ENCODE results near the gene GLDN. TPM values are rescaled to one million over a fixed set of nuclear protein-coding genes. Genes with fewer than 3 reads are reported as not detected.

The GLDN gene
- total and polyA plus RNA-seq, 10 of the 15 experiments (the other 5 are each of a cell fraction or from before 2014, with no cell fraction given): 0.13 TPM; not detected in 9

GRCh38 chr15:51313074-51313393, 28.4 kb upstream of the GLDN start:
- RAD21 ChIA-PET (ENCODE audit: unreplicated experiment): no interaction called here
- Histone ChIP-seq H3K27me3 (replicated peaks in 1 of 2; ENCODE audit: control insufficient read depth in 2 of 2, insufficient read depth in 2 of 2, low read length in 1 of 2) (peaks cover 0 to 10% of the 10 kb centered on the region in 2 experiments; a peak in 2 of 4 replicates), H3K4me1 (ENCODE audit: control insufficient read depth, insufficient read depth, low read length) (no peaks in the 10 kb centered on the region), H4K20me1 (ENCODE audit: control insufficient read depth, insufficient read depth) (no peaks in the 10 kb centered on the region; the same call in 1 of the 2 replicates), H3K27ac (ENCODE audit: control insufficient read depth, insufficient read depth) (no peak overlapping the region), H3K4me2 (ENCODE audit: control insufficient read depth, insufficient read depth) (no peak overlapping the region), H3K9ac (ENCODE audit: control insufficient read depth, insufficient read depth, low read length) (no peak overlapping the region), H2AFZ (ENCODE audit: control insufficient read depth, low read depth, low read length) (no peak overlapping the region), H3K79me2 (ENCODE audit: control insufficient read depth, insufficient read depth, low read length) (no peaks in the 10 kb centered on the region), H3K9me3 (replicated peaks; ENCODE audit: control insufficient read depth, insufficient read depth, low read length) (no peaks in the 10 kb centered on the region), H3K4me3 (no peak overlapping the region), H3K36me3 (ENCODE audit: control insufficient read depth in 2 of 2, insufficient read depth in 2 of 2, low read length in 1 of 2) (no peaks in the 10 kb centered on the region)
- FAIRE-seq (no peak), DNase-seq (ENCODE audit: low read depth, low spot score) (no peak), ATAC-seq (no peak)
- BruUV-seq (replicated peaks): no TSS peak
- intact Hi-C loops (cut with micrococcal nuclease; ENCODE audit: unreplicated experiment): no loop called here
- no peak for TF ChIP-seq CEBPZ (IDR thresholded peaks at IDR 0.05; ENCODE audit: low read depth, low read length)
- TF ChIP-seq BMI1 (IDR thresholded peaks at IDR 0.05; ENCODE audit: borderline replicate concordance): no peak
- in situ Hi-C loops (cut with MboI): no loop called here
- POLR2A ChIA-PET: no interaction called here
- CTCF ChIA-PET: no interaction called here
- SMC1A ChIA-PET (ENCODE audit: uncharacterized antibody, unreplicated experiment): interaction anchor here (0.9 kb wide), 1 partner anchor 86 kb away, joined by 3 read pairs; no protein-coding TSS in a partner anchor

GRCh38 chr15:51313644-51314280, 27.7 kb upstream of the GLDN start:
- no peaks in the 10 kb centered on the region for H3K9me3 ChIP-seq (replicated peaks; ENCODE audit: control insufficient read depth, insufficient read depth, low read length)
- H3K27ac ChIP-seq (ENCODE audit: control insufficient read depth, insufficient read depth): no peak overlapping the region
- TF ChIP-seq BCL11A (IDR thresholded peaks at IDR 0.05; ENCODE audit: low read depth, low read length) (no peak), SREBF2 (IDR thresholded peaks at IDR 0.05; ENCODE audit: low read length) (no peak), KDM1A (IDR thresholded peaks at IDR 0.05; ENCODE audit: borderline replicate concordance) (no peak), FOXK2 (IDR thresholded peaks at IDR 0.05) (no peak), BMI1 (IDR thresholded peaks at IDR 0.05; ENCODE audit: borderline replicate concordance) (no peak), EGR1 (IDR thresholded peaks at IDR 0.05; ENCODE audit: borderline replicate concordance in 1 of 2, low read depth in 2 of 2, low read length in 2 of 2) (no peak)
- ChIA-PET SMC1A (ENCODE audit: uncharacterized antibody, unreplicated experiment) (no interaction called here), POLR2A (no interaction called here), RAD21 (ENCODE audit: unreplicated experiment) (no interaction called here), CTCF (no interaction called here)
- no peak overlapping the region for H3K9ac ChIP-seq (ENCODE audit: control insufficient read depth, insufficient read depth, low read length)
- no peaks in the 10 kb centered on the region for H3K36me3 ChIP-seq (ENCODE audit: control insufficient read depth in 2 of 2, insufficient read depth in 2 of 2, low read length in 1 of 2)
- WGBS (ENCODE audit: insufficient coverage, insufficient replicate concordance, low lambda C conversion rate, missing lambda C conversion rate): 32% methylated on average over 10 of the region's 10 CpGs
- no peaks in the 10 kb centered on the region for H4K20me1 ChIP-seq (ENCODE audit: control insufficient read depth, insufficient read depth)
- peaks cover 0 to 8% of the 10 kb centered on the region in 2 experiments; a peak in 2 of 4 replicates for H3K27me3 ChIP-seq (replicated peaks in 1 of 2; ENCODE audit: control insufficient read depth in 2 of 2, insufficient read depth in 2 of 2, low read length in 1 of 2)
- H3K4me3 ChIP-seq: no peak overlapping the region
- no peak for DNase-seq (ENCODE audit: low read depth, low spot score)
- intact Hi-C loops (cut with micrococcal nuclease; ENCODE audit: unreplicated experiment) (no loop called here), in situ Hi-C loops (cut with MboI) (no loop called here)
- no peak overlapping the region for H2AFZ ChIP-seq (ENCODE audit: control insufficient read depth, low read depth, low read length)
- BruUV-seq (replicated peaks): no TSS peak
- no peak for FAIRE-seq
- no peaks in the 10 kb centered on the region for H3K79me2 ChIP-seq (ENCODE audit: control insufficient read depth, insufficient read depth, low read length)
- ATAC-seq: no peak
- H3K4me1 ChIP-seq (ENCODE audit: control insufficient read depth, insufficient read depth, low read length): no peaks in the 10 kb centered on the region
- no peak overlapping the region for H3K4me2 ChIP-seq (ENCODE audit: control insufficient read depth, insufficient read depth)
